ENCODE measurements around the gene DLG1. TPM values are rescaled to one million over a fixed set of nuclear protein-coding genes. Genes with fewer than 3 reads are reported as not detected.
"Not testable (repeated sequence)": the region's sequence is repeated elsewhere in the genome, so short reads cannot be mapped to it uniquely, and the experiment has no call there.

Gene DLG1
- polyA plus RNA-seq, 3 donors: 77.3 to 84.0 (median 81.9) TPM

DNA sequence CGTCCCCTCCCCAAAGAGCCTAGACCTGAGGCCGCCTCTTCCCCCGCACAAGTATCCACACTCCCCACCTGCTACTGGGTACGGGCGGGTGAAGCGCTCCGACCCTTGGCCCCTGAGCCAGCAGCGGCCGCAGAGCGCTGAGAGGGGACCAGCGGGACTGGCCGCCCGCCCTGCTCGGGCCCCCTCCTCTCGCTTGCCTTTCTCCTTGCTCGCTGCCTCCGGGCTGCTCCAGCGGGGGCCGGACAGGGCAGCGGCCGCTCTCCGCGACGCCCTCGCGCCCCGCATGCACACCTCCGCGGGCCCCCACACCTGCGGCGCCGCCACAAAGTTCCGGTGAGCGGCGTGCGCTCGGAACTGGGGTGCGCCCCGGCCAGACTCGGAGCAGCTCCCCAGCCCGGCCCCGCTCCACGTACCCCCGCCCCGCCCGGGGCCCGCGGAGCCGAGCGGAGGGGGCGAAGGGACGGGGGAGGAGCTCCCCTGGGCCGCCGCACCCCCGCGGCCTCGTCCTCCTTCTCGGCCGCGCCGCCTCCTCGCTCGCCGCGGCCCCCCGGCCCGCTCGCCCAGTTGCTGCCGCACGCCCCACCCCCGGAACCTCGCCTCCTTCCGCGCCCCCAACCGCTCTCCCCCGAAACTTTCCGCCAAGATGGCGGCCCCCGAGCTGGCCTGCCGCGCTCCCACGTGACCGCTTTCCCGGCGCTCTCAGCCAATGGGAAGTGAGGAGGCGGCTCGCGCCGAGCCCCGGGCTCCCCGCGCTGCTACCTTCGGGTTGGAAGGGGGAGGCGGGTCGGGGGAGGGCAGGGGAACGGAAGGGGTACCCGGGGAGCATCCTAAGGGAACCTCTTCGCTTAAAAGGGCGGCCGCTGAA is 704 bp downstream of the DLG1 start:
- DNase-seq (ENCODE audit: extremely low read depth in 1 of 11, low read depth in 9 of 11, low spot score in 4 of 11): peak; percentile 72 to 89 (median 79)

GRCh38 chr3:197297002-197297401 is 1.4 kb downstream of the DLG1 start:
- DNase-seq (ENCODE audit: extremely low read depth in 1 of 11, low read depth in 9 of 11, low spot score in 4 of 11): no peak

GRCh38 chr3:197296545-197296944 is 1.9 kb downstream of the DLG1 start:
- no peak for DNase-seq (ENCODE audit: extremely low read depth in 1 of 11, low read depth in 9 of 11, low spot score in 4 of 11)

GRCh38 chr3:197295871-197296270 is 2.5 kb downstream of the DLG1 start:
- no peak for DNase-seq (ENCODE audit: extremely low read depth in 1 of 11, low read depth in 9 of 11, low spot score in 4 of 11)

DNA sequence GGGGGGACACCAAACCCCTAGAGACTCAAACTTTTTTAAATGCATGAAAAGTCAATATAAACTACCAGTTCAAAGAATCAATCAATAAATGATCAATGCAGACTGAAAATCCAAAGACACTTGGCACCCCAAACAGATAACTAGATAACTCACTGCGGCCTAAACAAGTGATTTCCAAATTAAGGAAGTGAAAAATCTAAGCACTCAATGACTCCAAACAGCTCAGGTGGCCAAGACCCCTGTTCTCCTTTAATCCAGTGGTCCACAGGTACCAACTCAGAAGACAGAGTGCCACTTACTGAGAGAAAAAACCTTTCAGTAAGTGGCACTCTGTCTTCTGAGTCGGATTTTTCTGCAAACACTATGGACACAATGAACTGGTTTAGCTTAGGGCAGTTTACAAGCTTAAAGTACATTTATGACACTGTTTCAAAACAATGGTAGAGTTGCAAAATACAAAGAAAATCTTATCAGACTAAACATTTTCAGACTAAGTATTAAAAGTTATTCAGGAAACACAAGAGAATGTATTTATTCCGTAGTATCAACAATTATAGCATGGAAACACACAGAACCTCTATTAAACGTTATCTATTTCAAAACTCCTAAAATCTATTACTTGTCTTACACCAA is 4.7 kb downstream of the DLG1 start:
- DNase-seq (ENCODE audit: extremely low read depth in 1 of 11, low read depth in 9 of 11, low spot score in 4 of 11): no peak

DNA sequence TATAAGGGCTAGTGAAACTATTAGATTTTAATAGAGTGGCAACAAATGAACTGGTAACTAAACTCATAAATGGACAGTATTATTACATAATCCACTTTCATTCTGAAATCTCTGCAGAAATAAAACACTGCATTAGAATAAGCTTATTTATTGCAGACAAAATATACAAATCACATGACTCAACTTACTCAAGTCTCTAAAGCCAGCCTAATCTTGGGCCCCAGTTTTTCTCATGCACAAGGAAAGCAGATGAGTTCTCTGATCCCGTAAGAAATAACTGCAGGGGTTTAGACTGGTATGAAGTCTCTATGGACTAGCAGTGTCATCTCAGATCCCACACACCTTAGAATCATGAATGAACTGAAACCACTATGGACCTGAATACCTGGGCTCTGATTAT is 5.8 kb downstream of the DLG1 start:
- no peak for DNase-seq (ENCODE audit: extremely low read depth in 1 of 11, low read depth in 9 of 11, low spot score in 4 of 11)

GRCh38 chr3:197292083-197292646 is 6.2 kb downstream of the DLG1 start:
- no peak for DNase-seq (ENCODE audit: extremely low read depth in 1 of 11, low read depth in 9 of 11, low spot score in 4 of 11)

- no peak for DNase-seq (ENCODE audit: extremely low read depth in 1 of 11, low read depth in 9 of 11, low spot score in 4 of 11)
Measured at GRCh38 chr3:197289726-197290125, 8.7 kb downstream of the DLG1 start.

DNA sequence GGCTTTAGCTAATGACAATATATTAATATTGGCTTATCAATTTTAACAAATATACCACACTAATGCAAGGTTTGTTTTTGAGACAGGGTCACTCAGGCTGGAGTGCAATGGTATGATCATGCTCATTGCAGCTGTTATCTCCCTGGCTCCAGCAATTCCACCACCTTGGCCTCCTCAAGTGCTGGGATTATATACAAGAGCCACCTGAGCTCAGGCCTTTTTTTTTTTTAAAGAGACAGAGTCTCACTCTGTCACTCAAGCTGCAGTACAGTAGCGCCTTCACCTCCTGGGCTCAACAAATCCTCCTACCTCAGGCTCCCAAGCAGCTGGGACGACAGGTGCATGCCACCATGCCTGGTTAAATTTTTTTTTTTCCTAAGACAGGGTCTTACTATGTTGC is 11.7 kb downstream of the DLG1 start:
- no peak for DNase-seq (ENCODE audit: extremely low read depth in 1 of 11, low read depth in 9 of 11, low spot score in 4 of 11)

GRCh38 chr3:197285557-197285956 is 12.9 kb downstream of the DLG1 start:
- DNase-seq (ENCODE audit: extremely low read depth in 1 of 11, low read depth in 9 of 11, low spot score in 4 of 11): no peak

GRCh38 chr3:197283045-197283444 is 15.4 kb downstream of the DLG1 start:
- no peak for DNase-seq (ENCODE audit: extremely low read depth in 1 of 11, low read depth in 9 of 11, low spot score in 4 of 11)

GRCh38 chr3:197281849-197282248 is 16.6 kb downstream of the DLG1 start:
- no peak for DNase-seq (ENCODE audit: extremely low read depth in 1 of 11, low read depth in 9 of 11, low spot score in 4 of 11)

GRCh38 chr3:197280156-197280555 is 18.3 kb downstream of the DLG1 start:
- no peak for DNase-seq (ENCODE audit: extremely low read depth in 1 of 11, low read depth in 9 of 11, low spot score in 4 of 11)

DNA sequence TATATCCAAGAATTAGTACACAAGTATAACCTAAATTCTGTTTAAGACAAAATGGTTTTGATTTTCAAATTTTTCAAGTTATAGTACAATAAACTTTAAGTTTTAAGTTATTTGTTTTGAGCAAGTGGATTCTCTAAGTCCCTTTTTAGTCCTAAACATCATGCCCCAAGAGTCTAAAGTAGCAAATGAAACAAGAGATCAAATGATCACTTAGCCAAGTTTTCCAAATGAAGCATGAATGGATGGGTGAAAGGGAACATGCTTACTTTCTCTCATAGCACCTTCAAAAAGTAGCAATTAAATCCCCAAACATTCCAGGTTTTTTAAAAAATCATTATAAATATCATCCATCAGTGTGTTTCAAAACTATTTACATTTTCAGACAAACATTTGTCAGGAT is 19.5 kb downstream of the DLG1 start:
- no peak for DNase-seq (ENCODE audit: extremely low read depth in 1 of 11, low read depth in 9 of 11, low spot score in 4 of 11)

DNA sequence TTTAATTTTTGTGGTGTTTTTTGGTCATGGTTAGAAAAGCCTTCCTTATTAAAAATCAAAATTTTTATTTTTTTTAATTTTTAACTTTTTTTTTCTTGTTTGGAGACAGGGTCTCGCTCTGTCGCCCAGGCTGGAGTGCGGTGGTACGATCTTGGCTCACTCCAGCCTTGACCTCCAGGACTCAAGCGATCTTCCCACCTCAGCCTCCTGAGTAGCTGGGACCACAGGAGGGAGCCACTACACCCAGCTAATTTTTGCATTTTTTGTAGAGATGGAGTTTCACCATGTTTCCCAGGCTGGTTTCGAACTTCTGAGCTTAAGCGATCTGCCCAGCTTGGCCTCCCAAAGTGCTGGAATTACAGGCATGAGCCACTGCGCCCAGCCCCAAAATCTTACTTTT is 21.6 kb downstream of the DLG1 start:
- DNase-seq (ENCODE audit: extremely low read depth in 1 of 11, low read depth in 9 of 11, low spot score in 4 of 11): not testable (repeated sequence)

- no peak for DNase-seq (ENCODE audit: extremely low read depth in 1 of 11, low read depth in 9 of 11, low spot score in 4 of 11)
Measured at GRCh38 chr3:197270558-197271317, 27.7 kb downstream of the DLG1 start.

DNA sequence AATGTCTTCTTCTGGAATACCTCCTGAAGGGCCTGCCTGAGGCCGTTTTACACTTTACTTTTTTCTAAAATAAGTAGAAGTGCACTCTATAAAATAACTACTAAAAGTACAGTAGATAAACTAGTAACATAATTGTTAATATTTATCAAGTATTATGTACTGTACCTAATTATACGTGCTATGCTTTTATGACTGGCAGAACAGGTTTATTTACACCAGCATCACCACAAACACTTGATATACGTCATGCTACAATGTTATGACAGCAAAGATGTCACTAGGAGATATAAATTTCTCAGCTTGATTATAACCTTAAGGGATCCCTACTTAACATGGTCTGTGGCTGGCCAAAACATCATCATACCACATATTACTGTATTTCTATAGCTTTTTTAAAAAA is 29.4 kb downstream of the DLG1 start:
- DNase-seq (ENCODE audit: extremely low read depth in 1 of 11, low read depth in 9 of 11, low spot score in 4 of 11): no peak

GRCh38 chr3:197268294-197268693 is 30.1 kb downstream of the DLG1 start:
- DNase-seq (ENCODE audit: extremely low read depth in 1 of 11, low read depth in 9 of 11, low spot score in 4 of 11): no peak

DNA sequence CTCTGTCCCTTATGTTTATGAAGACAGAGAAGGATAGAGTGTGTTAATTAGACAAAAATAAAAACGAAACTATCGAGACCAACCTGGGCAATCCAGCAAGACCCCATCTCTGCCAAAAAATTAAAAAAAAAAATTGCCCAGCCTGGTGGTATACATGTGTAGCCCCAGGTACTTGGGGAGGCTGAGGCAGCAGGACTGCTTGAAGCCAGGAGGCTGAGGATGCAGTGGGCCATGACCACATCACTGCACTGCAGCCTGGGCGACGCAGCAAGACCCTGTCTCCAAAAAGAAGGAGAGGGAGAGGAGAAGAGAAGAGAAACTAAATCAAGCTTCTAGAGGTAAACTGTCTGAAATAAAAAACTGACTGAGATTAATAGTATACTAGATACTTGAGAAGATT is 32.1 kb downstream of the DLG1 start:
- DNase-seq (ENCODE audit: extremely low read depth in 1 of 11, low read depth in 9 of 11, low spot score in 4 of 11): no peak

DNA sequence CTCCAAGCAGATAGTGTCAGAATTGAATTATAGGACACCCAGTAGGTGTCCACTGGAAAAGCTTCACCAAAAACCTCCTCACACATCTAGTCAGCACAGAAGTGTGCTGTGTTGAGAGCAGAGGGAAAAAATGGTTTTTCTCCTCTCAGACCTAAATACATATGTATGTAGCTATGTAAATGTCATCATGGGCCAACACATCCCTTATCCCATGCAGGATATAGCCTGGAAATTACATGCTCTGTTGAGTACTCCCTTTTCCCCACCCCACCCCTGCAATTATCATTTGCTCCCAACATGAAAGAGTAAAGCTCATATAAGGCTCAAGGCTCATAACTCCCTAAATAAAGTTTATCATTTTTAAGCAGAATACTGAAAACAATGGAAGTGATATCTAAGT is 35.7 kb downstream of the DLG1 start:
- DNase-seq (ENCODE audit: extremely low read depth in 1 of 11, low read depth in 9 of 11, low spot score in 4 of 11): no peak

All from renal cortex interstitium (tissue), 11 donors.